Loucy (cell line): ENCODE measurements around the gene KDM4C.

ENCODE experiments used
- H2AFZ ChIP-seq: fragments of 200-600 bp; sonication (generic); 2 replicates; pipeline ENCODE4 v1.6.0; 2016; ENCODE audit warnings: antibody characterized with exemption, mild to moderate bottlenecking, low read length, moderate library complexity
- H3F3A ChIP-seq: fragments of 200-600 bp; 2 replicates; pipeline ENCODE4 v1.6.0; 2016; ENCODE audit warnings: antibody characterized with exemption, low read depth, mild to moderate bottlenecking
- H3K27me3 ChIP-seq: fragments of 200-600 bp; sonication (generic); 2 replicates; pipeline ENCODE4 v1.6.1; 2014; ENCODE audit warnings: low read length, mild to moderate bottlenecking; ENCODE audit not compliant: insufficient read depth, poor library complexity, severe bottlenecking
- H3K36me3 ChIP-seq: fragments of 200-600 bp; sonication (generic); 2 replicates; pipeline ENCODE4 v1.6.1; 2016; ENCODE audit warnings: low read length; ENCODE audit not compliant: insufficient read depth
- H3K4me1 ChIP-seq: fragments of 200-600 bp; sonication (generic); 2 replicates; pipeline ENCODE4 v1.5.1; 2014; ENCODE audit warnings: low read length, mild to moderate bottlenecking; ENCODE audit not compliant: insufficient read depth, poor library complexity, severe bottlenecking
- H3K4me2 ChIP-seq: fragments of 200-600 bp; sonication (generic); 2 replicates; pipeline ENCODE4 v1.6.0; 2014; ENCODE audit warnings: antibody characterized with exemption, low read length, low read depth, mild to moderate bottlenecking; ENCODE audit not compliant: poor library complexity, severe bottlenecking
- H3K4me3 ChIP-seq: fragments of 200-600 bp; sonication (generic); 2 replicates; pipeline ENCODE4 v1.5.1; 2014; ENCODE audit warnings: low read length, mild to moderate bottlenecking, mixed read lengths; ENCODE audit not compliant: poor library complexity, severe bottlenecking
- H3K79me2 ChIP-seq: fragments of 200-600 bp; sonication (generic); 2 replicates; pipeline ENCODE4 v1.6.1; 2014; ENCODE audit warnings: low read length; ENCODE audit not compliant: insufficient read depth
- H3K9ac ChIP-seq: fragments of 200-600 bp; sonication (generic); 2 replicates; pipeline ENCODE4 v1.6.0; 2014; ENCODE audit warnings: mild to moderate bottlenecking, low read depth, low read length, moderate library complexity; ENCODE audit not compliant: poor library complexity, severe bottlenecking
- H3K9me2 ChIP-seq: fragments of 200-600 bp; sonication (generic); replicated peaks from 2 replicates; pipeline ENCODE4 v1.6.1; 2016; ENCODE audit warnings: low read depth, low read length, mixed read lengths
- H3K9me3 ChIP-seq: fragments of 200-600 bp; sonication (generic); 2 replicates; pipeline ENCODE4 v1.6.1; 2014; ENCODE audit warnings: mild to moderate bottlenecking, antibody characterized with exemption, low read length, low read depth; ENCODE audit not compliant: insufficient read depth
- H4K20me1 ChIP-seq: fragments of 200-600 bp; sonication (generic); 2 replicates; pipeline ENCODE4 v1.6.0; 2014; ENCODE audit warnings: antibody characterized with exemption, low read length, mild to moderate bottlenecking; ENCODE audit not compliant: insufficient read depth, poor library complexity, severe bottlenecking
- EZH2phosphoT487 ChIP-seq: fragments of 200-600 bp; IDR thresholded peaks from 2 replicates; pipeline ENCODE4 v1.6.1; 2018; ENCODE audit warnings: antibody characterized with exemption, mild to moderate bottlenecking, moderate library complexity, borderline replicate concordance
- TF ChIP-seq, protein P1 (sequence below): fragments of 200-600 bp; sonication (generic); conservative IDR thresholded peaks from 2 replicates; pipeline ENCODE4 v1.5.1; 2014; ENCODE audit warnings: mild to moderate bottlenecking, antibody characterized with exemption, low read length

The KDM4C gene

DNA sequence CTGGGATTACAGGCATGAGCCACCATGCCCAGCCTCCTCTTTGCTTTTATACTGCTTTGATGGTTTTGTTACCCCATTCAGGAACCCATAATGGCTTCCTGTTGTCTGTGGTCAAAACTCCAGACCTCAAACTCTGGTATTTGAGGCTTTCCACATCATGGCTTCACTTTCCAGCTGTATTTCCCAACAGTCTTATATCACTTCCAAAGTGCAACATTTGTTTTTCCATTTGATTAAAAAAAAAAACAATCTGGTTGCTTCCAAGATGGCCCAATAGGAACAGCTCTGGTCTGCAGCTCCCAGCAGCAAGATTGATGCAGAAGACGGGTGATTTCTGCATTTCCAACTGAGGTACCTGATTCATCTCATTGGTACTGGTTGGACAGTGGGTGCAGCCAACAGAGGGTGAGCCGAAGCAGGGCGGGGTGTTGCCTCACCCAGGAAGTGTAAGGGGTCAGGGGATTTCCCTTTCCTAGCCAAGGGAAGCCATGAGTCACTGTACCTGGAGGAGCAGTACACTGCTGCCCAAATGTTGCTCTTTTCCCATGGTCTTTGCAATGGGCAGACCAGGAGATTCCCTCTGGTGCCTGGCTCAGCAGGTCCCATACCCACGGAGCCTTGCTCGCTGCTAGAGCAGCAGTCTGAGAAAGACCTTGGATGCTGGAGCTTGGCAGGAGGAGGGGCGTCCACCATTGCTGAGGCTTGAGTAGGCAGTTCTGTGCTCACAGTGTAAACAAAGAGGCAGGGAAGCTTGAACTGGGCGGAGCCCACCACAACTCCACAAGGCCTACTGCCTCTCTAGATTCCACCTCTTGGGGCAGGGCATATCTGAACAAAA, 458.4 kb downstream of the KDM4C start:
- H3K79me2 ChIP-seq, result no peaks in the 10 kb centered on the region
- H4K20me1 ChIP-seq, result no peaks in the 10 kb centered on the region
- H3K4me1 ChIP-seq, result peaks cover 6% of the 10 kb centered on the region
- no peaks in the 10 kb centered on the region for H3K9me2 ChIP-seq
- H3K36me3 ChIP-seq, result no peaks in the 10 kb centered on the region
- H3K4me2 ChIP-seq, result no peak overlapping the region
- TF ChIP-seq EZH2phosphoT487, result no peak
- TF ChIP-seq, protein P1, sequence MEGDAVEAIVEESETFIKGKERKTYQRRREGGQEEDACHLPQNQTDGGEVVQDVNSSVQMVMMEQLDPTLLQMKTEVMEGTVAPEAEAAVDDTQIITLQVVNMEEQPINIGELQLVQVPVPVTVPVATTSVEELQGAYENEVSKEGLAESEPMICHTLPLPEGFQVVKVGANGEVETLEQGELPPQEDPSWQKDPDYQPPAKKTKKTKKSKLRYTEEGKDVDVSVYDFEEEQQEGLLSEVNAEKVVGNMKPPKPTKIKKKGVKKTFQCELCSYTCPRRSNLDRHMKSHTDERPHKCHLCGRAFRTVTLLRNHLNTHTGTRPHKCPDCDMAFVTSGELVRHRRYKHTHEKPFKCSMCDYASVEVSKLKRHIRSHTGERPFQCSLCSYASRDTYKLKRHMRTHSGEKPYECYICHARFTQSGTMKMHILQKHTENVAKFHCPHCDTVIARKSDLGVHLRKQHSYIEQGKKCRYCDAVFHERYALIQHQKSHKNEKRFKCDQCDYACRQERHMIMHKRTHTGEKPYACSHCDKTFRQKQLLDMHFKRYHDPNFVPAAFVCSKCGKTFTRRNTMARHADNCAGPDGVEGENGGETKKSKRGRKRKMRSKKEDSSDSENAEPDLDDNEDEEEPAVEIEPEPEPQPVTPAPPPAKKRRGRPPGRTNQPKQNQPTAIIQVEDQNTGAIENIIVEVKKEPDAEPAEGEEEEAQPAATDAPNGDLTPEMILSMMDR, result no peak
- H3K9me3 ChIP-seq, result no peaks in the 10 kb centered on the region
- no peak overlapping the region for H2AFZ ChIP-seq
- no peaks in the 10 kb centered on the region for H3F3A ChIP-seq
- H3K27me3 ChIP-seq, result peaks cover 70% of the 10 kb centered on the region
- H3K9ac ChIP-seq, result no peak overlapping the region
- no peak overlapping the region for H3K4me3 ChIP-seq

GRCh38 chr9:7223981-7224380, 466.2 kb downstream of the KDM4C start:
- Histone ChIP-seq H3K9me2 (no peaks in the 10 kb centered on the region), H3K9me3 (no peaks in the 10 kb centered on the region), H3K27me3 (peaks cover 9% of the 10 kb centered on the region), H3K9ac (no peak overlapping the region), H2AFZ (no peak overlapping the region), H3K4me2 (no peak overlapping the region), H4K20me1 (no peaks in the 10 kb centered on the region), H3K4me1 (peaks cover 5% of the 10 kb centered on the region), H3K4me3 (no peak overlapping the region), H3K36me3 (no peaks in the 10 kb centered on the region), H3F3A (no peaks in the 10 kb centered on the region), H3K79me2 (no peaks in the 10 kb centered on the region)
- TF ChIP-seq, protein P1, result no peak
